Measurements from ENCODE around the gene FOXO3. TPM values are rescaled to one million over a fixed set of nuclear protein-coding genes. Genes with fewer than 3 reads are reported as not detected.
"Not testable (repeated sequence)": the region's sequence is repeated elsewhere in the genome, so short reads cannot be mapped to it uniquely, and the experiment has no call there.

Gene FOXO3
- total RNA-seq, 1 donor from 2014 or later, result 49.2 TPM

DNA sequence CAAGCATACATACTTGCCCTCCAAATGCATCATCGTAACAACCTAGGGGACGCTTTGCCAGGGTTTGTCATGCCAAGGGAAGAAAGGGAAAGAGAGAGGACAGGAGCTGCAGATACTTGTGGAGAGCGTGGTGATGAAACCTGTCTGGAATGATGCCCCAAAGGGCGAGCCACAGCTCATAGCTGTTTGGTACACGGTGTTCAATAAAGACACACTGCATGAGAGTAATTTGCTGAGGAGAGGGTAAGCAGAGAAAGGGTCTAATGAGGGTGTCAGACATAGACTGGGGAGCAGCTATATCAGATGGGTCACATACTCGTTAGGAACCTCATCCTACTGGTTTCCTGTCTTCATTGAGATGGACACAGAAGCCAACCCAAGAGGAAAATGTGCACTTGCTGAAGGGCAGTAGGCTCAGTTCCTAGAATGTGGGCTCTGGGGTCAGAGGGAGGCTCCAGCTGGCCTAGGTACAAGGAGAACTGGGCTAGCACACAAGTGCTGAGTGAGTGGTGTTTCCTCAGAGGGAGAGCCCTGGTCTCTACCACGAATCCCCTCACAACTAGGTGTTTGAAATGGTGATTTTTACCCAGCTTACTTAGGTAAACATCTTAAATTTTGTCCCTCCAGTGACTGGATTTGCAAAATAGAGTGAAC is 5.2 kb upstream of the FOXO3 start:
- DNase-seq (ENCODE audit: low read depth), result no peak

DNA sequence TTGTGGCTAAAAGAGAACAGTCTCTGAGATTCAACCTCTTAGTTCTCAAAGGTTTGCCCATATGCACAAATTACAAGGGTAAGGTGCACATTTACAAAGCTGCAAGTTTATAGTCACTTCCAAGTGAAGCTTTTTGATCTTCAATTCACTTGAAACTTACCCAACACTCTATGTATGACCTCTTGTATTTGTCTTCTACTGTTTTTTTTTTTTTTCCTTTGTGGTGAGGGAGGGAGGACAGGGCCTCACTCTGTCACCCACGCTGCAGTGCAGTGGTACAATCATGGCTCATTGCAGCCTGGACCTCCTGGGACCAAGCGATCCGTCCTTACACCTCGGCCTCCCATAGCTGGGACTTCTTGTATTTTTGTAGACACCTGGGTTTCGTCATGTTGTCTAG is 4.5 kb upstream of the FOXO3 start:
- no peak for DNase-seq (ENCODE audit: low read depth)

DNA sequence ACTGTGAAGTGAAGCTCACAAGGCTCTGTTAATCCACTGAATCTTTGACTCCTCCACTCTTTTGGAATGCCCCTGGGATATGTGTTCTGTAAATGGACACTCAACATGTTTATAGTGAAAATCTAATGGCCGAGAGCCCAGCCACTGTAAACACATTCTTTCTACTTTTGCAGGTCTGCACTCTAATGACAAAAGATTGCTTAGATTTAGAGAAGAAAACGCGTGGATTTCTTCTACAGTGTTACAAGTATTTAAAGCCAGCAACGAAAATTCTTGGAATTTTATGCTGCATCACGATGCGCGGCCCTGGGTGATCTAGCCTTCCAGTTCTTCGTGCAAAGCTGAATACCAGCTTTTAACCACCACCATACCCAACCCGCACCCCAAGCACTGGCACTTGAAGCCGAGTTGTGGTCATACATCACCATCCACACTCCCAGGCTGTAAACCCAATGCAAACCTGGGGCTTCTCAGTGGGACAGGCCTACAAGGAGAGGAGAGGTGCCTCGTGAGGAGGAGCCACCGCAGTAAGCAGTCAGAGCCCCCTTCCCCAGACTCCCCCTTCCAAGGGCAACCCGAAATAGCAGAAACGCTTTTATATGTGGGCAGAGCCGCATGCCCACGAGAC is 3.7 kb upstream of the FOXO3 start:
- DNase-seq (ENCODE audit: low read depth), result no peak

DNA sequence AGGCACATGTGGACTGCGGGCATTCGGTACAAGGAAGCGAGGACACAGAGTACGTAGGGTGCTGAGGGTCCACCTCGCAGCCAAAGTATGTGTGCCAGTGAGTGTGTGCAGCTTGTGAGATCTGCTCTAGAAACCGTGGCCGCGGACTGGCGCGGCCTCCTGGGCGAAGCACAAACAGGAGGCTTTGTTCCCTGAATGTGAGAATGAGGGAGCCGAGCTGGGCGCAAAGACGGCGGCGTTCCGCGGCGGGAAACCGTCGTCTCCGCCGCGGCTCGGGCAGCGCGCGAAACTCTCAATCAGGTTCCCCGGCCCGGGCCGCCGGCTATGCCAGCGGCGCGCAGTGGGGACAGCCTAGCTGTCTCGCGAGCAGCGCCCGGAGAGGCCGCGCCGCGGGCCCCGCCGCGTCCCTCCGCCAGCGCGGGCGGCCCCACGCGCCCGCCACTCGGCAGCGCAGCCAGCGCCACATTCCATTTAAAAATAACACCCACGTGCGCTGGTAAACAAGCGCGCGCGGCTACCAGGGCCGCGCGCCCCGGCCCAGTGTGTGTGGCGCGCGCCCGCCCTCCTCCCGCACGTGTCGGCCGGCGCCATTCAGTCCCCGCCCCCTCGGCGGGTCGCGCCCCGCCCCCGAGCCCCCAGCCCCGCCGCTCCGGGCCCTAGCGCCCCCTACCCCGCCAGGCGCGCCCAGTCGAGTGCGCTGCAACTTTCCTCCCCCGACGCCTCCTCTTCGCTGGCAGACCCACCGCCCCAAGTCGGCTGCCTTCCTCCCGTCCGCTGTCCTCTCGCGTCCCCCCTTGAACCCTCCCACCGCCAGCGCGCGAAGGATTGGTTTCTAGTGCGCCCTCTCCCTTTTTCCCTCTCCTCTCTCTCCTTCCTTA is 3.0 kb upstream of the FOXO3 start:
- DNase-seq (ENCODE audit: low read depth), result peak; percentile 78

DNA sequence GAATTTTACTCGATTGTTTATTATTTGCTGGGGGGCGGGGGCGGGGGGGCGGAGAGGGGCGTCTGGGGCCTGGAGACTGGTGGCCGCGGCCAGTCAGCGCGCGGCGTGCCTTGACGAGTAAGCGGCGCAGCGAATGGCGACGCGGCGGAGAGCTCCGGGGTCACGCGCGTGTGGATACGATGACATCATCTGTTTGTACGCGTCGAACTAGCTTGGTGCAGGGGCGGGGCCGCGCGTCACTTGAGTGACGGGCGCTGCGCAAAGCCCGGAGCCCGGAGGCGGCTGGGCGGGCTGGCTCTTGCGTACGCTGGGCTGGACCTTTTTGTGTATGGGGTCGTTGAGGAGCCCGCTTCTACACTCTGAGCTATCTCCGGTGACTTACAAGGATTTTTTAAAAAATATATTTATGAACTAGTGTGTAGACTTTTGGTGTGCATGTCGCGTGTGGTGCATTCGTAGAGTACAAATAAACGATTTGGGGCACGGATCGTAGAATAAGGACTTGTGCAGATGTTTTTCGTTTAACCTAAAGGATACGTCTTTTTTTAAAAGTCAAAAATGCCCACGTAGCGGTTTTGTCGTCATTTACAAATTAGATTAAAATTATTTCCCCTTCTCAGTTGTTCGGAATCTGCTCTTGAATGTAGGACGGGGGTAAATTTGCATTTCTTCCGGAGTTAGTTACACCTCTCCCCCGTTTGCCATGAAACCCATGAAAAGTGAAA is 2.2 kb upstream of the FOXO3 start:
- DNase-seq (ENCODE audit: low read depth), result peak; percentile 100

DNA sequence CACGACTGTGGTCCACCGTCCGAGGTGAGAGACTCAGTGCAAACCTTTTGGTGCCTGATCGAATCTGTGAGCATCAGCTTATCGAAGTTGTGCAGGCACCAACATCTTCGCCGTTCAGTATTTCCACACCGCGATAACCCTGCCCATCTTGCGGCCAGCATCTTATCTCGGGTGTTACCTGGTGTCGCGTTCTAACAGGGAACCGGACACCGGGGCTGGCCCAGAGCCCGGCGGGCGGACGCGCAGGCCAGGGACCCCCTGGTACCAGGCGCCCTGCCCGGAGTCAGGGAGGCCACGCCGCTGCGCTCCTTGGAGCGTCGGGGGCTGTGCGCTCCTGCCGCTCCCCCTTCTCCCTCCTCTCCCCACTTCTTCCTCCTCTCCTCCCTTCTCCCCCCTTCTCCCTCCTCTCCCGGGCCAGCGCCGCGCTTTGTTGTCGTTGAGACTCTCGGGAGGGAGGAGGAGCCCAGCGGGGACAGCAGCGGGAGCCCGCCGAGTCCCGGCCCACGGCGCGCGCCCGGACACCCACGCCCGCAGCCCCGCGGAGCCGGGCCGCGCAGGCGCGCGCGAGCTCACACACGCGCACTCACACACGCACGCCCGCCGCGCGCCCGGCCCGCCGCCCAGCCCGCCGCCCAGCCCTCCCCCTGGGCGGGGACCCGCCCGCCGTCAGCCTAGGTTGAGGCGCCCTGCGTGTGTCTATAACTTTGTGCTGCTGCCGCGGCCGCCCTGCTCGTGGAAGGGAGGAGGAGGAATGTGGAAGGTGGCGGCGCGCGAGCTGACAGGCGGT is 1.4 kb upstream of the FOXO3 start:
- peak; percentile 92 for DNase-seq (ENCODE audit: low read depth)

DNA sequence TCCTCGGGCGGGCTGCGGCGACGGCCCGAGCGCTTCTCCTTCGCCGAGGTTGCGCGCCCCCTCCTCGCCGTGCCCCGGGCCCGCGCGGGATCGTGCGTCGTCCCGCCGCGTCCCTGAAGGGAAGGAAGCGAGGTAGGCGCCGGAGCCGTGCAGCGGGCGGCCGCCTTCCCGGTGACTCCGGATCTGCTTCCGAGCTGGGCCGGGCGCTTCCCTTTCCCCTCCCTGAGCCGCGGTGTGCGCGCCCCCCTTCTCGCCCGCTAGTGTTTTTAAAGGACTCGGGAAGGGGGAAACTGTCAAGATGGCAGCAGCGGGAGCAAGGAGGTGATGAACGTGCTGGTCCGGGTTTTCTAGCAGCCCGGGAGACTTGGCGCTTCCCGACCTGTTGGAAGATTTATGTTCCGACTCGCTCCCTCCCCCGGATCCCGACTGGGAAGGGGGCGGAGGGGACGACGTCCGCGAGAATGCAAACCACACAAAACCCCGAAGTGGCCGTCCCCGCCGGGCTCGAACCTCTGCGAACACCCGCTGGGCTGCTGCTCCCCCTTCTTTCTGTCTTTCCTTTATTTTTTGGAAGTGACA is 744 bp upstream of the FOXO3 start:
- DNase-seq (ENCODE audit: low read depth), result peak; percentile 81

DNA sequence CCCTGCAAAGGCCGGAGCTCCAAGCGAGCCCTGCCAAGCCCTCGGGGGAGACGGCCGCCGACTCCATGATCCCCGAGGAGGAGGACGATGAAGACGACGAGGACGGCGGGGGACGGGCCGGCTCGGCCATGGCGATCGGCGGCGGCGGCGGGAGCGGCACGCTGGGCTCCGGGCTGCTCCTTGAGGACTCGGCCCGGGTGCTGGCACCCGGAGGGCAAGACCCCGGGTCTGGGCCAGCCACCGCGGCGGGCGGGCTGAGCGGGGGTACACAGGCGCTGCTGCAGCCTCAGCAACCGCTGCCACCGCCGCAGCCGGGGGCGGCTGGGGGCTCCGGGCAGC is 561 bp downstream of the FOXO3 start:
- not testable (repeated sequence) for DNase-seq (ENCODE audit: low read depth)

DNA sequence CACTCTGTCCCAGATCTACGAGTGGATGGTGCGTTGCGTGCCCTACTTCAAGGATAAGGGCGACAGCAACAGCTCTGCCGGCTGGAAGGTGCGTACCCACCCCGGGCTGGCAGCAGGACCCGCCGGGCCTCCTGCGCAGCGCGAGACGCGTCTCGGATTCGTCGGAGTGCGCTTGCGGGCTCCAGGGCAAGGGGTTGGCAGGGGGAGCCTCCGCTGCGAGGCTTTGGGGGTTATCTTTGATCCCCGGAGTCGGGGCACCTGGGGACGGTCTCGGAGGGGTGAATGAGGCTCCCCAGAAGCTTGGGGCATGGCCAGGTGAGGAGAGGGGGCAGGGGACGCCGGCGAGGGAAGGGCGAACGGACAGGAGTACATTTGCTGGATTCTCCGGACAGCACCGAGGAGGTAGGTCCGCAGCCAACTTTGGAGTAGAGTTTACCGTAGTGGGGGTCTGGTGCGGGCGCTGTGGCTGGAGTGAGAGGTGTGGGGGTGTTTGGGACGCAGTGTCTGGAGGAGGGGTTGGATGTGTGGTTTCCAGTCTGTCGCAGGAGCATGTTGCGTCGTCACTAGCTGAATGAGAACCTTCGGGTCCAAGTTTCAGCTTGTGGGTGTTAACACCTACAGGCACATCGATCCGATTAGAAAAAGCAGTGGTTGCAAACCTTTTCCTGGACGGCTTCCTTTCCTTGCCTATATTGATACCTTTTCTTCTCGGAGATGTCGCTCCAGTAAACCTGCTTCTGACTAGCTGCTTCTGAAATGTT is 1.2 kb downstream of the FOXO3 start:
- DNase-seq (ENCODE audit: low read depth), result peak; percentile 48

DNA sequence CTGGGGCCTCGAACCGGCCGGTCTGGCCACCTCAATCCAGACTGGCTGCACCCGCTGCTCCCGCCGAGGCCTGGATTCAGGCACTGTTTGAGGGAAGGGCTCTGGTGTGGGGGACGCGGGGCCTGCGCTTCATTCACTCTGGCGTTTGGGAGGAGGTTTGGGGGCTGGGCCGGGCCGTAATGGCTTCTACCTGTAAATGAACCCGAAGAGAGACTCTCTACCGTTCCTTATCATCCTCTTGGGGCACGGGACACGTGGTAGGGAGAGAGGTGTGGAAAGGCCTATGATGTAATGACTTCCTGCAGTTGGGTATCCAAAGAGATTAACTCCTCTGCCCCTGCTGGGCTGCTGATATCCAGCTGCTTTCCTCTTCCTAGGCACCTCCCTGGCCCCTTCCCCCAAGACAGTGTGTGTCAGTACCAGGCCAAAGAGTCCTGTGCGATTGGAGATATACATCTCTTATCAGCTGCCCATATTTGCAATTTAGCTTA is 1.8 kb downstream of the FOXO3 start:
- peak; percentile 90 for DNase-seq (ENCODE audit: low read depth)

DNA sequence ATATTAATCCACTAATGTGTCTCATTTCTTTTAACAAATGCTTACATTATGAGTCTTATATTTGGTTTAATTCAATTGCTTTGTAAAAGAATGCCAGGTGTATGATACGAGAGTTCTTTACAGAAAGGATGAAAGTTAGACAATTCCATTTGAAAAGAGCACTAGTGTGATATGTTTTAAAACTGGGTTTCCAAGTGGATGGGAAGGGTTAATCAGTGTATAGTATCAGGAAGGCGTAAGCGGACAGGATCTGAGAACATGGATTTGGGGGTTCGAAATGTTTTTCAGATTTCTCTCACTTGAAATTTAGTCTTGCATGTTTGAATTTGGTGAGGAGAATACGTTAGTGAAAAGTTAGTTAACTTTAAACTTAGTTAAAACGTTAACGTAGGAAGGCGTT is 2.6 kb downstream of the FOXO3 start:
- no peak for DNase-seq (ENCODE audit: low read depth)

DNA sequence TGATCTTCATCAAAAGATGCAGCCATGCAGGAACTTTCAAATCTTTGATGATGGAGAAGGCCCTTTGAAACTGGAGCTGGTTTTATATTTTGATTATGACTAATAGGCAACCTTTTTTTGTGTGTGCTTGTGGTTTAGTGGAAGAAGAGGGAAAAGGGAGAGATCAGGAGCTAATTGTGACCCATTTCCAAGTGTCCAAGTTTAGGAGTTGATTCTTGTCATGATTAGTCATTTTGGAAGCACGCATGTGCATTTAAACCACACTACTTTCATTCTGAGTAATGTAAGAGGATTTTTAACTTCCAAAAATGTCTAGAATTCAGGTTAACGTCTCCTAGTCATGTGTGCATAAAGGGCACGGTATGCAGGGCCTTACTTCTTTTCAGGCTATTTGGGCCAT is 3.5 kb downstream of the FOXO3 start:
- peak; percentile 88 for DNase-seq (ENCODE audit: low read depth)

DNA sequence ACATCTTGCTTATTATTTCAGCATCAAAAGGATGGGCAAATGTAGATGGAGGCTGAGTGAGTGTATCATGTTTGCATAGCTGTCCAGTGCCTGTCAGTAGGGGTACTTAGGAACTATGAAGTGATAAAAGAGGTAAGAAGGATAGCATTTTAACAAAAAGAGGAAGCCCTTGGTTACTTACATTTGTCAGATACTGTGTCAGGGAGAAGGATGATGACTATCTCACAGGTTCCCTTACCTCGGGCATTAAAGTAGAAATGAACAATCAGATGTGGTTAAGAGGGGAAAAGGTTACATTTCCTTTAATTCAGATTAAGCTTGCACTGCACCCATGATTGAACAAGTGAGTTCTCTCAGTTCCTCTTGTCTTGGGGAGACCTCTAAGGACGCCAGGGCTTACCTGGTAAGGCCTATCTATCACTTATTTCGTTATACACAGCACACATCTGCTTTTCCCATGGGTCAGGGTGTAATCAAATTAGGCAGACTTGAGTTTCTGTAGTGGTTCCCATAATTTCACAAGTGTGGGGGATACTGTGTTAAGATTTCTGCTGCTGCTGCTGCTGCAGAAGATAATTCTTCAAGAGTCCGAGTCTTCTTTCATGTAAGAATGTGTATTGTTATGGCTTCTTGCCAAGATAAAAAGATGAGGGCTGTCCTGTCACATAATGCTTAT is 4.5 kb downstream of the FOXO3 start:
- DNase-seq (ENCODE audit: low read depth), result no peak

DNA sequence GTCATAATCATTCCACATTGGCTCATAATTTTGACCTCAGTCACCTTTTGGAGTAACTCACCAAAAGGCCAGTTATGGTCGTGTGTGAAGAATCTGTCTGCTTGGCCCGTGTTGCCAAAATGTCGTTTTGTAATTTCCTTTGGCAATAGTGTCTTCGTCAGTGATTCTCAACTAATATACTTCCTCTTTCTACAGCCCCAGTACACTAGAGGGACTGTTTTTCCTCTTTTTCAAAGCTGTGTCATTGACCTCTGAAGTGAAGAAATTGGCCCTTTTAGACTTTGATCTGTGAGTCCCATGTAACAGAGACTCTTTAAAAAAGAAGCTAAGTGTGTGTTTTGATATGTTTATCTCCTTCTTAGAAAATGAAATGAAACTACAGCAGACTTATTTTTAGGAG is 5.2 kb downstream of the FOXO3 start:
- peak; percentile 44 for DNase-seq (ENCODE audit: low read depth)

DNA sequence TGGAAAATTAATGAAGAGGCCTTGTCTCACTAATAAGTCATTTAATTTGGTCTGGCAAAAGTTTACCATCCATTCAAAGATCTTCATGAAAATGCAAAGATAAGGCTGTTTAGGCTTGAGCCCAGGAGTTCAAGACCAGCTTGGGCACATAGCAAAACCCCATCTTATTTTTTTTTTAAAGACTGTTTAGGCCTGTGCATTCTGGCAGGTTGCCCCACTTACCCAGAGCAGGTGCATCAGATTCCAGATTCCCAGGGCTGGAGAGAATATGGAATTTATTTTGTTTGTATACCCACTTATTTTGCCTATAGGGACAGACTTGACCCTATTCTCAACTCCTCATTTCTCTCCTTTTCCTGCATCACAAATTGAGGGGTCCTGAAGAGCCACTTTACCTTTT is 5.7 kb downstream of the FOXO3 start:
- DNase-seq (ENCODE audit: low read depth), result no peak

DNA sequence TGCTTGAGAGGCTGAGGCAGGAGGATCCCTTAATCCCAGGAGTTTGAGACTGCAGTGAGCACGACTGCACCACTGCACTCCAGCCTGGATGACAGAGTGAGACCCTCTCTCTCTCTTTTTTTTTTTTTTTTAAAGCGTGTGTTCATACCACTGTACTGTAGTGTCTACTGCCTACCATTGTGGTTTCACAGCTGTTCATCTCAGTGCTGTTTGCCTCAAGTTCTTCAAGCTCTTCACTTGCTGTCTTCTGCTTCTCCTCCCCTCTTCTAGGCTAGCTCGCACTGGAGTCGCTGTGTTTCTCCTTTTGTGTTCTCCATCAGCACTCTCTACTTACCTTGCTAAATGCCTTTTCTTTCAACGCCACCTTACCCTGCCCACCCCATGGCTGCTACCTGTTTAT is 7.4 kb downstream of the FOXO3 start:
- DNase-seq (ENCODE audit: low read depth), result peak; percentile 47

DNA sequence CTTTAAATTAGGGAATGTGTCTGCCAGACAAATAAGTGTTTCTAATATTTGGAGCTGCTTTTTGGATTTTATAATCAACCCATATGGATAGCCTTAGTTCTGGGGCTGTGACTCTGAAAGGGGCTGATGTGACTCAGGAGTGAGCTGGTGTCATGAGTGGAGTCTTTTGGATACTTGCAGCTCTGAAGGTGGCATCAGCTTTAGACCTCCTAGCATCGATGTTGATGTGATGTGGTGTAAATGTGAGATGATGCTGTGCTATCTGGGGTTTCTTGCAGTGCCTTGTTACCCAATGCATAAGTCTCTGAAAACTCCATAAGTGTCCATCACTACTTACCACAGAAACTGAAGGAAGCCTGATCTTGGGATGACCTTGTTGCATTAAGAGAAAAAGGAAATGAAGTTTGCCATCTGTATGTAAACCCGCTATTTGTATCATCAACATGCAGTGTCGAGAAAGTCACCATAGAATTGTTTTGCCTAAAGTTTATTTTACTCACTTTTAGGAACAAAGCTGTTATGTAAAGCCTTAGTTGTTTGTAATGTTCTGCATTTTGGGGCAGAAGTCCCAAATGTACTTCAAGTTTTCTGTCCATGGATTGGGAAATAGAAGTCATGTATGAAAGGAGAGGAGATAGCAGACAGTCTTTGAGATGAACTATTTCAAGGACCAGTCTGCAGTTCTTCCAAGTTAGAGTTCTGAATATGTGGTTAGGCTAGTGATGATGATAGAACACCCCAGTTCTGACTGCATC is 8.0 kb downstream of the FOXO3 start:
- DNase-seq (ENCODE audit: low read depth), result no peak

DNA sequence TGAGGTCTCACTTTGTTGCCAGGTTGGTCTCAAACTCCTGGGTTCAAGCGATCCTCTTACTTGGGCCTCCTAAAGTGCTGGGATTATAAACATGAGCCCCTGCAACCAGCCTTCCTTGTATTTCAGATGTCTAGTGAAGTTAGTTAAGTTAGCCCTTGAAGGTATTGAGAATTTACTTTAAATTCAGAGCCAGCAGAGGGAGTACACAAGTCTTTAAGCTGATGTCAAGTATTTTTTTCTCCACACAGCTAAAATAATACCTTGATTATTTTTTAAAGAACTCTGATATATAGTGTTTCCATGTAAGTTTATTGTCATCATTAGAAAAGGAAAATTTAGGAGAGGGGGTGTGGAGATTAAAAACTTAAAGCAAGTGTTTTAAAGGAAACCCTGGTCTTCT is 9.8 kb downstream of the FOXO3 start:
- no peak for DNase-seq (ENCODE audit: low read depth)

All from myocyte (in vitro differentiated cells).